Suprapubic skin (tissue), 4 donors: Measurements from ENCODE around the gene RGS16.

ENCODE experiments used
- CTCF ChIP-seq, 2 donors: fragments of 200-600 bp in 1 of 2; fragments of 450-650 bp in 1 of 2; sonication (generic) in 1 of 2; IDR thresholded peaks; one replicate each; pipeline ENCODE4 v1.5.1; 2016 to 2019; ENCODE audit warnings: antibody characterized with exemption in 2 of 2, mild to moderate bottlenecking in 1 of 2, moderate library complexity in 1 of 2
- EP300 ChIP-seq: sonication (generic); formaldehyde crosslinking; IDR thresholded peaks from one replicate; pipeline ENCODE4 v1.6.1; 2017; ENCODE audit warnings: antibody characterized with exemption
- POLR2AphosphoS5 ChIP-seq, 3 donors: sonication (generic); formaldehyde crosslinking; IDR thresholded peaks; one replicate each; pipeline ENCODE4 v1.6.1; 2017; ENCODE audit warnings: antibody characterized with exemption in 3 of 3

DNA sequence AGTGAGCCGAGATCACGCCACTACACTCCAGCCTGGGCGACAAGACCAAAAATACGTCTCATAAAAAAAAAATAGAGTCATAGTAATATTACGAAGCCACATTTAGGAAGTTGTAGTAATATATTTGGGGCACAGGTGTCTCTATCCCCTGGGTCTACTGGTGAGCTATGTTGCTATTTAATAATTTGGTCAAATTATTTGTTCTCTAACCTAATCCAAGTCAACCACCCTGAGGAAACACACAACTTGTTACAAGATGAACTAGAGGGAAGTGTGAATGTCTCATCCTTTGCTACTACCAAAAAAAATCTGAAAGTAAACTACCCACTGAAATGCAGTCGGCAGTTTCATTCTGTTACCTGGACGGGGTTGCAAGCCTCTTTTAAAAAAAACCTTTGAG, 44.9 kb upstream of the RGS16 start:
- TF ChIP-seq CTCF (IDR thresholded peaks at IDR 0.05) (no peak), EP300 (no peak), POLR2AphosphoS5 (IDR thresholded peaks at IDR 0.05) (no peak)
